Measurements from ENCODE around the gene TMPRSS13. TPM values are rescaled to one million over a fixed set of nuclear protein-coding genes. Genes with fewer than 3 reads are reported as not detected.

TMPRSS13 gene
- polyA plus RNA-seq, 1 donor from 2014 or later: not detected

DNA sequence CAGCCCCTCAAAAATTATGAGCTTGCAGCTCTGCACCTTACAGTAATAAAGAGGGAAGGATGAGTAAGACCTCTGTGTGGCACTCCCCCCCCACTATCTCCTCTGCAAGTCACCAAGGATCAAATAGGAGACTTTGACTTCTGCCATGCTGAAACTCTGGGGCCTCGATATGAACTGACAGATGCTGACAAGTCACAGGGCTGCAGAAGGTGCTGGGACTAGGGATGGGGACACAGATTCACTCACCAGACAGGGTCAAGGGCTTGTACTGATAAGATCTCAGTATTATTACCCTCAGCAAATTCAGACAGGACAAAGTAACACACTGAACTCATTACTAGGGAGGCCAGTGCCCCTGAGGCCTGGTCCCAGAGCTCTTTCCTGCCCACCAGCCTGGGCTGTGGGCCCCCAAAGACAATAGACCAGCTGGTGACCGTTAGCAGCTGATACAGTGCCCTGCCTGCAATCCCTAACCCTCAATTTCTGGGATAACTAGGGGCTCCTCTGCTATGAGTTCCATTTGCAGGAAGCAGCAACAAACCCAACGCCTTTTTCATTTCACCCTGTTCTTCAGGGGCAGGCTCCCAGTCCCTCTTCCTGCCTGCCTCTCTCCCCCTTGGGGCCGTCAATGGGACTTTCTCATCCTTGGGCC is 20.1 kb downstream of the TMPRSS13 start:
- Histone ChIP-seq H3K4me2 (ENCODE audit: low read length) (no peak overlapping the region), H3K9ac (ENCODE audit: low read length) (no peak overlapping the region), H3K36me3 (ENCODE audit: insufficient read depth, low read length) (no peaks in the 10 kb centered on the region), H4K20me1 (ENCODE audit: insufficient read depth) (no peaks in the 10 kb centered on the region), H3K9me3 (ENCODE audit: low read length) (no peaks in the 10 kb centered on the region), H3K27me3 (ENCODE audit: insufficient read depth, low read depth, low read length) (no peaks in the 10 kb centered on the region), H3K27ac (ENCODE audit: low read length) (no peak overlapping the region), H3K4me3 (ENCODE audit: low read length) (no peak overlapping the region), H3F3A (ENCODE audit: insufficient read depth, low read length, poor library complexity, severe bottlenecking) (no peaks in the 10 kb centered on the region), H3K9me2 (ENCODE audit: insufficient read depth, low read length) (no peaks in the 10 kb centered on the region), H2AFZ (ENCODE audit: low read depth, low read length) (no peak overlapping the region), H3K79me2 (replicated peaks; ENCODE audit: insufficient read depth, low read length) (no peaks in the 10 kb centered on the region)
- no peak for TF ChIP-seq MXI1 (conservative IDR thresholded peaks at IDR 0.05; ENCODE audit: poor library complexity, severe bottlenecking)
- no peak for TF ChIP-seq RAD21 (conservative IDR thresholded peaks at IDR 0.05)
- no peak for TF ChIP-seq EZH2 (IDR thresholded peaks at IDR 0.05; ENCODE audit: borderline replicate concordance, insufficient read depth, low read length, poor library complexity, severe bottlenecking)
- no peak for TF ChIP-seq EP300 (conservative IDR thresholded peaks at IDR 0.05; ENCODE audit: poor library complexity, severe bottlenecking)
- TF ChIP-seq, protein P1, sequence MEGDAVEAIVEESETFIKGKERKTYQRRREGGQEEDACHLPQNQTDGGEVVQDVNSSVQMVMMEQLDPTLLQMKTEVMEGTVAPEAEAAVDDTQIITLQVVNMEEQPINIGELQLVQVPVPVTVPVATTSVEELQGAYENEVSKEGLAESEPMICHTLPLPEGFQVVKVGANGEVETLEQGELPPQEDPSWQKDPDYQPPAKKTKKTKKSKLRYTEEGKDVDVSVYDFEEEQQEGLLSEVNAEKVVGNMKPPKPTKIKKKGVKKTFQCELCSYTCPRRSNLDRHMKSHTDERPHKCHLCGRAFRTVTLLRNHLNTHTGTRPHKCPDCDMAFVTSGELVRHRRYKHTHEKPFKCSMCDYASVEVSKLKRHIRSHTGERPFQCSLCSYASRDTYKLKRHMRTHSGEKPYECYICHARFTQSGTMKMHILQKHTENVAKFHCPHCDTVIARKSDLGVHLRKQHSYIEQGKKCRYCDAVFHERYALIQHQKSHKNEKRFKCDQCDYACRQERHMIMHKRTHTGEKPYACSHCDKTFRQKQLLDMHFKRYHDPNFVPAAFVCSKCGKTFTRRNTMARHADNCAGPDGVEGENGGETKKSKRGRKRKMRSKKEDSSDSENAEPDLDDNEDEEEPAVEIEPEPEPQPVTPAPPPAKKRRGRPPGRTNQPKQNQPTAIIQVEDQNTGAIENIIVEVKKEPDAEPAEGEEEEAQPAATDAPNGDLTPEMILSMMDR (IDR thresholded peaks at IDR 0.05; ENCODE audit: poor library complexity, severe bottlenecking): no peak
- no peak for TF ChIP-seq SMC3 (conservative IDR thresholded peaks at IDR 0.05; ENCODE audit: poor library complexity)
- no peak for TF ChIP-seq TAF1 (IDR thresholded peaks at IDR 0.05; ENCODE audit: low read depth)

DNA sequence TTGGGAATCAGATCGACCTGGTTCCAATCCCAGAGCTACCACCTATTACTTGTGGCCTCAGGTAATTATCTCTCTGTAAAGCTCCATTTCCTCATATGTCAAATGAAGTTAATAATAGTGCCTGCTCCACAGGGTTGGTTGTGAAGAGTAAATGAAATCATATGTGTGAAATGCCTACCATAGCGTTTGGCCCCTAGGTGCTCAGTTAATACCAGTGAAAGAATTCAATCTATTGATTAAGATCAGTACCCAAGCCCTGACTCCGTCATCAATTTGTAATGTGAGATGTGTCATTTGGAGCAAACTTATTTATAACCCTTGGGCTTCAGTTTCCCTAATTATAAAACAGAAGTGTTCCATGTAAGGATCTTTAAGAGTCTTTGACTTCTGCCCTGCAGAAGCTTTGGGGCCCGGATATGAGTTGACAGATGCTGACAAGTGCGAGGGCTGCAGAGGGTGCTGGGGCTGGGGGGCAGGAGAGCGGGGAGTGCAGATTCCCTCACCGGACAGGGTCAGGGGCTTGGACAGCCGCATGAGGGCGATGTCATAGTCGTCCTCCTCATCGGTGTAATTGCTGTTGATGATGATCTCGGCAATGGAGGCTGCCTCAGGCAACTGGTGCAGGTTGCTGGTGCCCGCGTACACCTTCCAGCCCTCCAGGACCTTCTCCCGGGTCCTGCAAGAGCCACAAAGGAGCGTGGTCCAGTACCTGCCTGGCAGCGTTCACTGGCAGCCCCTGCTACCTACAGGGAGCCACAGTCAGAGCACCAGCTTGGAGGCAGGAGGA is 20.9 kb downstream of the TMPRSS13 start:
- TF ChIP-seq MXI1 (conservative IDR thresholded peaks at IDR 0.05; ENCODE audit: poor library complexity, severe bottlenecking): no peak
- TF ChIP-seq POLR2AphosphoS5 (IDR thresholded peaks at IDR 0.05): no peak
- TF ChIP-seq TAF1 (IDR thresholded peaks at IDR 0.05; ENCODE audit: low read depth): no peak
- TF ChIP-seq, protein P1 (IDR thresholded peaks at IDR 0.05; ENCODE audit: poor library complexity, severe bottlenecking): no peak
- no peak for TF ChIP-seq EZH2 (IDR thresholded peaks at IDR 0.05; ENCODE audit: borderline replicate concordance, insufficient read depth, low read length, poor library complexity, severe bottlenecking)
- TF ChIP-seq EP300 (conservative IDR thresholded peaks at IDR 0.05; ENCODE audit: poor library complexity, severe bottlenecking): no peak
- no peak for TF ChIP-seq RAD21 (conservative IDR thresholded peaks at IDR 0.05)
- TF ChIP-seq SMC3 (conservative IDR thresholded peaks at IDR 0.05; ENCODE audit: poor library complexity): no peak
- TF ChIP-seq, protein P2, sequence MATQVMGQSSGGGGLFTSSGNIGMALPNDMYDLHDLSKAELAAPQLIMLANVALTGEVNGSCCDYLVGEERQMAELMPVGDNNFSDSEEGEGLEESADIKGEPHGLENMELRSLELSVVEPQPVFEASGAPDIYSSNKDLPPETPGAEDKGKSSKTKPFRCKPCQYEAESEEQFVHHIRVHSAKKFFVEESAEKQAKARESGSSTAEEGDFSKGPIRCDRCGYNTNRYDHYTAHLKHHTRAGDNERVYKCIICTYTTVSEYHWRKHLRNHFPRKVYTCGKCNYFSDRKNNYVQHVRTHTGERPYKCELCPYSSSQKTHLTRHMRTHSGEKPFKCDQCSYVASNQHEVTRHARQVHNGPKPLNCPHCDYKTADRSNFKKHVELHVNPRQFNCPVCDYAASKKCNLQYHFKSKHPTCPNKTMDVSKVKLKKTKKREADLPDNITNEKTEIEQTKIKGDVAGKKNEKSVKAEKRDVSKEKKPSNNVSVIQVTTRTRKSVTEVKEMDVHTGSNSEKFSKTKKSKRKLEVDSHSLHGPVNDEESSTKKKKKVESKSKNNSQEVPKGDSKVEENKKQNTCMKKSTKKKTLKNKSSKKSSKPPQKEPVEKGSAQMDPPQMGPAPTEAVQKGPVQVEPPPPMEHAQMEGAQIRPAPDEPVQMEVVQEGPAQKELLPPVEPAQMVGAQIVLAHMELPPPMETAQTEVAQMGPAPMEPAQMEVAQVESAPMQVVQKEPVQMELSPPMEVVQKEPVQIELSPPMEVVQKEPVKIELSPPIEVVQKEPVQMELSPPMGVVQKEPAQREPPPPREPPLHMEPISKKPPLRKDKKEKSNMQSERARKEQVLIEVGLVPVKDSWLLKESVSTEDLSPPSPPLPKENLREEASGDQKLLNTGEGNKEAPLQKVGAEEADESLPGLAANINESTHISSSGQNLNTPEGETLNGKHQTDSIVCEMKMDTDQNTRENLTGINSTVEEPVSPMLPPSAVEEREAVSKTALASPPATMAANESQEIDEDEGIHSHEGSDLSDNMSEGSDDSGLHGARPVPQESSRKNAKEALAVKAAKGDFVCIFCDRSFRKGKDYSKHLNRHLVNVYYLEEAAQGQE (IDR thresholded peaks at IDR 0.05; ENCODE audit: borderline replicate concordance): no peak
- Histone ChIP-seq H3K9ac (ENCODE audit: low read length) (no peak overlapping the region), H4K20me1 (ENCODE audit: insufficient read depth) (no peaks in the 10 kb centered on the region), H3K27ac (ENCODE audit: low read length) (no peak overlapping the region), H2AFZ (ENCODE audit: low read depth, low read length) (no peak overlapping the region), H3K79me2 (replicated peaks; ENCODE audit: insufficient read depth, low read length) (no peaks in the 10 kb centered on the region), H3F3A (ENCODE audit: insufficient read depth, low read length, poor library complexity, severe bottlenecking) (no peaks in the 10 kb centered on the region), H3K9me2 (ENCODE audit: insufficient read depth, low read length) (no peaks in the 10 kb centered on the region), H3K4me2 (ENCODE audit: low read length) (no peak overlapping the region), H3K27me3 (ENCODE audit: insufficient read depth, low read depth, low read length) (no peaks in the 10 kb centered on the region), H3K36me3 (ENCODE audit: insufficient read depth, low read length) (no peaks in the 10 kb centered on the region), H3K4me3 (ENCODE audit: low read length) (no peak overlapping the region), H3K9me3 (ENCODE audit: low read length) (no peaks in the 10 kb centered on the region)

Data from neural cell (in vitro differentiated cells).